ENCODE measurements around the gene POU2AF2. TPM values are rescaled to one million over a fixed set of nuclear protein-coding genes. Genes with fewer than 3 reads are reported as not detected.

Gene POU2AF2
- total and polyA plus RNA-seq, 2 of the 8 experiments (the other 6 are each of a cell fraction or from before 2014, with no cell fraction given): not detected

DNA sequence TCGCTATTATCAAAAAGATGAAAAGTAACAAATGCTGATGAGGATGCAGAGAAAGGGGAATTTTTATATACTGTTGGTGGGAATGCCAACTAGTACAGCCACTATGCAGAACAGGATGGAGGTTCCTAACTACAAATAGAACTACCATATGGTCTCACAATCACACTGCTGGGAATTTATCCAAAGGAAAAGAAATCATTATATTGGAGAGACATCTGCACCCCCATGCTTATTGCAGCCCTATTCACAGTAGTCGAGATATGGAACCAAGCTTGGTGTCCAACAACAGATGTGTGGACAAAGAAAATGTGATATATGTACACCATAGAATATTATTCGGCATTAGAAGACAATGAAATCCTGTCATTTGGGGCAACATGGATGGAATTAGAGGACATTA lies 19.6 kb upstream of the POU2AF2 start:
- H3K79me1 ChIP-seq (ENCODE audit: low read depth, low read length): no peaks in the 10 kb centered on the region
- H3K9me3 ChIP-seq (ENCODE audit: insufficient read depth in 2 of 2, low read depth in 1 of 2, low read length in 1 of 2): no peaks in the 10 kb centered on the region
- ChIA-PET CTCF (ENCODE audit: partially characterized antibody) (interaction anchor here (1.1 kb wide), 1 partner anchor 791 kb away, joined by 3 read pairs; no protein-coding TSS in a partner anchor), POLR2A (ENCODE audit: partially characterized antibody) (no interaction called here)
- H2BK5ac ChIP-seq (ENCODE audit: low read depth, low read length): no peak overlapping the region
- H3K4me2 ChIP-seq (ENCODE audit: insufficient read depth in 1 of 2, low read depth in 2 of 2, low read length in 2 of 2): no peak overlapping the region
- H2BK20ac ChIP-seq (ENCODE audit: low read length): no peak overlapping the region
- H4K91ac ChIP-seq (replicated peaks; ENCODE audit: insufficient read length, low read length): no peak overlapping the region
- no peak overlapping the region for H2AFZ ChIP-seq (ENCODE audit: low read length)
- no peaks in the 10 kb centered on the region for H3K79me2 ChIP-seq (ENCODE audit: control insufficient read depth in 1 of 2, insufficient read depth in 2 of 2, low read length in 2 of 2)
- H2BK120ac ChIP-seq (replicated peaks; ENCODE audit: low read depth, low read length): no peak overlapping the region
- no peak for DNase-seq (ENCODE audit: low read depth in 1 of 2, low spot score in 2 of 2)
- H3K9ac ChIP-seq (replicated peaks in 1 of 4; ENCODE audit: extremely low read depth in 1 of 4, low read depth in 3 of 4, low read length in 3 of 4): no peak overlapping the region
- no peaks in the 10 kb centered on the region for H3K23me2 ChIP-seq (ENCODE audit: low read depth, low read length)
- no peak overlapping the region for H2BK12ac ChIP-seq (ENCODE audit: low read depth, low read length)
- H3K4me1 ChIP-seq (replicated peaks in 1 of 4; ENCODE audit: control insufficient read depth in 3 of 4, insufficient read depth in 4 of 4, low read length in 3 of 4): no peaks in the 10 kb centered on the region
- TF ChIP-seq HDAC6 (IDR thresholded peaks at IDR 0.05; ENCODE audit: low read depth, low read length): no peak
- TF ChIP-seq ZNF274 (IDR thresholded peaks at IDR 0.05; ENCODE audit: borderline replicate concordance, extremely low read depth, low read length): no peak
- TF ChIP-seq CHD1 (IDR thresholded peaks at IDR 0.05; ENCODE audit: low read depth, low read length): no peak
- no peak for TF ChIP-seq TAF7 (optimal IDR thresholded peaks at IDR 0.05; ENCODE audit: borderline replicate concordance, low read depth, low read length)
- TF ChIP-seq, protein P1, sequence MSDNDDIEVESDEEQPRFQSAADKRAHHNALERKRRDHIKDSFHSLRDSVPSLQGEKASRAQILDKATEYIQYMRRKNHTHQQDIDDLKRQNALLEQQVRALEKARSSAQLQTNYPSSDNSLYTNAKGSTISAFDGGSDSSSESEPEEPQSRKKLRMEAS (IDR thresholded peaks at IDR 0.05): no peak
- TF ChIP-seq EZH2 (IDR thresholded peaks at IDR 0.05; ENCODE audit: low read depth, low read length, severe bottlenecking): no peak
- TF ChIP-seq SIN3A (conservative IDR thresholded peaks at IDR 0.05 in 1 of 2, IDR thresholded peaks at IDR 0.05 in 1 of 2; ENCODE audit: low read depth in 1 of 2, low read length in 2 of 2): no peak
- TF ChIP-seq, protein P2, sequence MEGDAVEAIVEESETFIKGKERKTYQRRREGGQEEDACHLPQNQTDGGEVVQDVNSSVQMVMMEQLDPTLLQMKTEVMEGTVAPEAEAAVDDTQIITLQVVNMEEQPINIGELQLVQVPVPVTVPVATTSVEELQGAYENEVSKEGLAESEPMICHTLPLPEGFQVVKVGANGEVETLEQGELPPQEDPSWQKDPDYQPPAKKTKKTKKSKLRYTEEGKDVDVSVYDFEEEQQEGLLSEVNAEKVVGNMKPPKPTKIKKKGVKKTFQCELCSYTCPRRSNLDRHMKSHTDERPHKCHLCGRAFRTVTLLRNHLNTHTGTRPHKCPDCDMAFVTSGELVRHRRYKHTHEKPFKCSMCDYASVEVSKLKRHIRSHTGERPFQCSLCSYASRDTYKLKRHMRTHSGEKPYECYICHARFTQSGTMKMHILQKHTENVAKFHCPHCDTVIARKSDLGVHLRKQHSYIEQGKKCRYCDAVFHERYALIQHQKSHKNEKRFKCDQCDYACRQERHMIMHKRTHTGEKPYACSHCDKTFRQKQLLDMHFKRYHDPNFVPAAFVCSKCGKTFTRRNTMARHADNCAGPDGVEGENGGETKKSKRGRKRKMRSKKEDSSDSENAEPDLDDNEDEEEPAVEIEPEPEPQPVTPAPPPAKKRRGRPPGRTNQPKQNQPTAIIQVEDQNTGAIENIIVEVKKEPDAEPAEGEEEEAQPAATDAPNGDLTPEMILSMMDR (IDR thresholded peaks at IDR 0.05; ENCODE audit: control extremely low read depth in 1 of 3, insufficient read depth in 1 of 3, low read depth in 1 of 3, low read length in 3 of 3): no peak
- H4K5ac ChIP-seq (ENCODE audit: insufficient read length, low read depth, low read length): no peak overlapping the region
- no peak for FAIRE-seq
- no peak overlapping the region for H2AK5ac ChIP-seq (ENCODE audit: low read depth, low read length)
- no peak overlapping the region for H3K4me3 ChIP-seq (ENCODE audit: extremely low read depth in 1 of 4, insufficient read depth in 2 of 4, low read depth in 3 of 4, low read length in 4 of 4)
- no peak overlapping the region for H3K23ac ChIP-seq (ENCODE audit: insufficient read length)
- WGBS, 2 experiments (ENCODE audit: extremely low coverage in 1 of 2, insufficient coverage in 1 of 2, insufficient read length in 1 of 2, insufficient replicate concordance in 2 of 2, low coverage in 1 of 2, low lambda C conversion rate in 2 of 2, missing lambda C conversion rate in 1 of 2): 61% methylated on average over 3 of the region's 3 CpGs; no CpG with 5 or more reads in 1 of the 2 experiments
- H4K20me1 ChIP-seq (replicated peaks in 1 of 2; ENCODE audit: control insufficient read depth in 1 of 2, insufficient read depth in 2 of 2, low read length in 2 of 2): no peaks in the 10 kb centered on the region
- no peaks in the 10 kb centered on the region for H3K27me3 ChIP-seq (replicated peaks in 1 of 4; ENCODE audit: control insufficient read depth in 3 of 4, extremely low read depth in 1 of 4, insufficient read depth in 3 of 4, low read length in 3 of 4)
- no peak overlapping the region for H3K18ac ChIP-seq (ENCODE audit: extremely low read depth, low read length)
- H3K14ac ChIP-seq (ENCODE audit: insufficient read length): no peak overlapping the region
- no peak overlapping the region for H3K27ac ChIP-seq (ENCODE audit: low read depth, low read length)
- H4K8ac ChIP-seq (ENCODE audit: extremely low read depth, insufficient read depth, low read length): no peak overlapping the region
- no peak overlapping the region for H3K56ac ChIP-seq (replicated peaks; ENCODE audit: insufficient read length, low read depth, low read length)
- no peak overlapping the region for H3K4ac ChIP-seq (replicated peaks; ENCODE audit: insufficient read length, low read depth, low read length)
- no peak overlapping the region for H2BK15ac ChIP-seq (ENCODE audit: low read length)
- no peaks in the 10 kb centered on the region for H3K36me3 ChIP-seq (ENCODE audit: control insufficient read depth in 2 of 4, insufficient read depth in 4 of 4, low read length in 3 of 4)

Data from H1 (cell line).